Measurements from ENCODE around the gene DRICH1.

GRCh38 chr22:23574371-23574811 lies 57.7 kb downstream of the DRICH1 start:
- no peak for TF ChIP-seq POLR2A (IDR thresholded peaks at IDR 0.05)
- no peak for TF ChIP-seq CTCF (IDR thresholded peaks at IDR 0.05)

Data from gastroesophageal sphincter (tissue), 3 donors.